Naive thymus-derived CD8-positive, alpha-beta T cell (primary cell): Measurements from ENCODE around the gene PDE4D. TPM values are rescaled to one million over a fixed set of nuclear protein-coding genes. Genes with fewer than 3 reads are reported as not detected.

Source experiments
- microRNA-seq: library from miRNA; unstranded; fragments of <30 nt; microRNA quantifications from one replicate; pipeline ENCODE4 v1.2.0, GENCODE V29; 2022; ENCODE audit warnings: borderline microRNAs expressed
- polyA plus RNA-seq, 3 donors: library from polyadenylated mRNA; unstranded; fragments of 300-500 nt; fragmentation: Illumina TruSeq; gene quantifications; one replicate each; pipeline ENCODE4 v1.2.3, GENCODE V29; 2021
- total RNA-seq, 8 experiments: library from RNA in 2 of 8; stranded (reverse) in 2 of 8; gene quantifications; one replicate each; pipeline ENCODE4 v1.2.3 and lab custom pipeline; 2021 to 2026

The PDE4D gene
- total and polyA plus RNA-seq, 5 experiments from 2014 or later, result 5.8 to 35.9 (median 8.8) TPM

Small RNA genes within 50 kb of the gene (microRNA-seq; reads per million reads assigned to microRNA genes)
- gene MIR582, result 2.4 reads per million
